Activated naive CD8-positive, alpha-beta T cell treated with anti-CD3 and anti-CD28 coated beads, Interleukin-2, amount 50 U/mL, for 16 hours (primary cell): ENCODE results near the gene TMEM208.

Experiments
- DNase-seq: peaks from one replicate; pipeline ENCODE4 v3.0.0-alpha.2; 2020; ENCODE audit warnings: low read depth, low spot score

Gene TMEM208

GRCh38 chr16:67226804-67227566 is at the start of gene TMEM208:
Gene TMEM208, plus strand, starts transcription at chr16:67227130. Its CDS starts 89 bp downstream, at chr16:67227219.
- DNase-seq = peak; percentile 93

- no peak for DNase-seq
Observed at GRCh38 chr16:67177743-67178699, 48.9 kb upstream of the TMEM208 start.

GRCh38 chr16:67179421-67180080 is 47.4 kb upstream of the TMEM208 start:
- DNase-seq = no peak

GRCh38 chr16:67180166-67180565 is 46.8 kb upstream of the TMEM208 start:
- DNase-seq = no peak

- no peak for DNase-seq
Observed at GRCh38 chr16:67181346-67181745, 45.6 kb upstream of the TMEM208 start.

GRCh38 chr16:67182288-67182687 is 44.6 kb upstream of the TMEM208 start:
- no peak for DNase-seq

GRCh38 chr16:67183284-67183626 is 43.7 kb upstream of the TMEM208 start:
- DNase-seq = no peak

- peak; percentile 90 for DNase-seq
Observed at GRCh38 chr16:67183627-67184452, 43.1 kb upstream of the TMEM208 start, which contains the start of gene MATCAP1. Gene MATCAP1, minus strand, starts transcription at chr16:67183963. Its CDS starts 3,353 bp downstream, at chr16:67180610.

GRCh38 chr16:67184453-67184994 is 42.4 kb upstream of the TMEM208 start:
- no peak for DNase-seq

GRCh38 chr16:67184995-67185650 is 41.8 kb upstream of the TMEM208 start:
- peak; percentile 50 for DNase-seq

- no peak for DNase-seq
Observed at GRCh38 chr16:67185651-67186134, 41.2 kb upstream of the TMEM208 start.

- no peak for DNase-seq
Observed at GRCh38 chr16:67186550-67186950, 40.4 kb upstream of the TMEM208 start.

GRCh38 chr16:67187175-67187890 is 39.6 kb upstream of the TMEM208 start:
- no peak for DNase-seq

GRCh38 chr16:67188323-67188722 is 38.6 kb upstream of the TMEM208 start:
- no peak for DNase-seq

- DNase-seq = no peak
Observed at GRCh38 chr16:67188798-67189197, 38.1 kb upstream of the TMEM208 start.

GRCh38 chr16:67190041-67190440 is 36.9 kb upstream of the TMEM208 start, which contains the start of gene EXOC3L1:
Gene EXOC3L1, minus strand, starts transcription at chr16:67190136. Its CDS starts 460 bp downstream, at chr16:67189676.
- DNase-seq = no peak

GRCh38 chr16:67190448-67191399 is 36.2 kb upstream of the TMEM208 start:
- no peak for DNase-seq

- DNase-seq = no peak
Observed at GRCh38 chr16:67191411-67191994, 35.4 kb upstream of the TMEM208 start.
